Spleen (tissue), 11 donors: Measurements from ENCODE around the gene PTGER3. TPM values are rescaled to one million over a fixed set of nuclear protein-coding genes. Genes with fewer than 3 reads are reported as not detected.

Experiments
- DNase-seq: peaks from one replicate; pipeline ENCODE4 v3.0.0-alpha.2; 2020
- H3K27ac ChIP-seq, 8 donors: fragments of 200-600 bp; sonication (generic) in 7 of 8; 1 replicate in 4 of 8; 2 replicates in 4 of 8; pipeline versions ENCODE4 v1.5.0 to v1.8.0; 2016 to 2021; ENCODE audit warnings: inconsistent platforms in 4 of 8, mild to moderate bottlenecking in 4 of 8, moderate library complexity in 1 of 8
- H3K27me3 ChIP-seq, 7 donors: fragments of 200-600 bp; sonication (generic) in 6 of 7; replicated peaks in 1 of 7; 1 replicate in 4 of 7; 2 replicates in 3 of 7; pipeline versions ENCODE4 v1.5.0 to v1.8.0; 2016 to 2021; ENCODE audit warnings: inconsistent platforms in 3 of 7, mild to moderate bottlenecking in 1 of 7
- H3K36me3 ChIP-seq, 6 donors: fragments of 200-600 bp; sonication (generic) in 5 of 6; 1 replicate in 4 of 6; 2 replicates in 2 of 6; pipeline versions ENCODE4 v1.5.0 to v1.8.0; 2016 to 2021; ENCODE audit warnings: inconsistent platforms in 2 of 6
- H3K4me1 ChIP-seq, 6 donors: fragments of 200-600 bp; sonication (generic) in 5 of 6; 1 replicate in 3 of 6; 2 replicates in 3 of 6; pipeline versions ENCODE4 v1.5.0 to v1.8.0; 2016 to 2021; ENCODE audit warnings: inconsistent platforms in 3 of 6
- H3K4me3 ChIP-seq, 8 donors: fragments of 200-600 bp; sonication (generic) in 7 of 8; 1 replicate in 4 of 8; 2 replicates in 4 of 8; pipeline versions ENCODE4 v1.5.0 to v1.8.0; 2016 to 2021; ENCODE audit warnings: inconsistent platforms in 4 of 8, mild to moderate bottlenecking in 4 of 8, moderate library complexity in 2 of 8
- H3K9me3 ChIP-seq, 8 donors: fragments of 200-600 bp; sonication (generic) in 7 of 8; 1 replicate in 4 of 8; 2 replicates in 4 of 8; pipeline versions ENCODE4 v1.5.0 to v1.8.0; 2016 to 2021; ENCODE audit warnings: inconsistent platforms in 4 of 8
- CTCF ChIP-seq, 11 experiments: fragments of 200-600 bp in 7 of 11; fragments of 450-650 bp in 4 of 11; sonication (generic) in 4 of 11; IDR thresholded peaks in 8 of 11; conservative IDR thresholded peaks in 3 of 11; 1 replicate in 7 of 11; 2 replicates in 4 of 11; pipeline versions ENCODE4 v1.4.0 to v1.8.0; 2016 to 2021; ENCODE audit warnings: antibody characterized with exemption in 11 of 11, inconsistent platforms in 4 of 11, mild to moderate bottlenecking in 1 of 11
- POLR2A ChIP-seq, 3 donors: fragments of 450-650 bp; IDR thresholded peaks; one replicate each; pipeline ENCODE4 v1.5.1; 2017; ENCODE audit warnings: antibody characterized with exemption in 3 of 3, mild to moderate bottlenecking in 1 of 3
- POLR2AphosphoS5 ChIP-seq, 3 donors: sonication (generic); formaldehyde crosslinking; IDR thresholded peaks; one replicate each; pipeline ENCODE4 v1.5.1; 2017; ENCODE audit warnings: antibody characterized with exemption in 3 of 3
- WGBS, 5 donors: extraction: QIAGEN DNeasy Blood & Tissue Kit in 3 of 5; methylation state at CpG; one replicate each; pipeline versions ENCODE4 v1.1.5 to v1.1.7; 2013 to 2018; 5-methylcytosine and 5-hydroxymethylcytosine counted together
- intact Hi-C: fragments of 100-400 bp; cut with DNase I; formaldehyde crosslinking; loops from one replicate; pipeline ENCODE4 v1.15.0; 2023; ENCODE audit warnings: low total_unique reads
- polyA plus RNA-seq, 3 donors: library from polyadenylated mRNA; stranded (reverse); fragments of 200-250 nt; gene quantifications; one replicate each; pipeline ENCODE4 v1.2.1, GENCODE V29; 2013
- total RNA-seq, 7 donors: library from RNA; depleted of rRNA in 3 of 7; stranded (reverse); fragments of >200 nt in 3 of 7; fragmentation: NEBNext Ultra II Directional in 4 of 7; extraction: Animal tissue kit (Norgen Biotek cat#: 25700) in 4 of 7; gene quantifications; one replicate each; pipeline versions ENCODE4 v1.1.0 to v1.2.1, GENCODE V29; 2016 to 2021
- donor health status: healthy with polysubstance abuse.
- donor health status: DM: no; HTN: no; CAD: no; lungs with moderate emphysema.
- donor health status: DM: no; HTN: no; CAD: no.
- donor health status: Bipolar disorder and iron deficiency.
- donor health status: healthy.
- donor health status: DM: no; HTN: no; CAD: no.
- donor health status: DM: yes; HTN: yes; CAD: no.

Gene PTGER3
- total and polyA plus RNA-seq, 10 donors = 0.13 to 1.1 (median 0.39) TPM

- no peak for DNase-seq
- H3K4me1 ChIP-seq = no peaks in the 10 kb centered on the region
- H3K9me3 ChIP-seq = no peaks in the 10 kb centered on the region
- H3K4me3 ChIP-seq = no peak overlapping the region
- TF ChIP-seq POLR2AphosphoS5 (IDR thresholded peaks at IDR 0.05) = no peak
- intact Hi-C loops = no loop called here
- H3K27me3 ChIP-seq = peaks cover 0 to 11% (median 0%) of the 10 kb centered on the region in 7 donors
- no peak overlapping the region for H3K27ac ChIP-seq
- 86 to 91% (median 88%) methylated on average over 7 of the region's 7 CpGs for WGBS, 5 donors
- H3K36me3 ChIP-seq = no peaks in the 10 kb centered on the region
These were observed 19.6 kb downstream of the PTGER3 start for GRCh38 chr1:71027991-71028390.

- intact Hi-C loops = no loop called here
- H3K36me3 ChIP-seq = no peaks in the 10 kb centered on the region
- TF ChIP-seq POLR2A (IDR thresholded peaks at IDR 0.05) = no peak
- TF ChIP-seq CTCF (IDR thresholded peaks at IDR 0.05 in 8 of 11, conservative IDR thresholded peaks at IDR 0.05 in 3 of 11) = no peak
- TF ChIP-seq POLR2AphosphoS5 (IDR thresholded peaks at IDR 0.05) = no peak
- 65 to 81% (median 76%) methylated on average over 4 of the region's 4 CpGs for WGBS, 5 donors
- H3K27ac ChIP-seq = no peak overlapping the region
- no peak for DNase-seq
- H3K27me3 ChIP-seq = peaks cover 0 to 7% (median 0%) of the 10 kb centered on the region in 7 donors
- no peaks in the 10 kb centered on the region for H3K4me1 ChIP-seq
- no peaks in the 10 kb centered on the region for H3K9me3 ChIP-seq
- H3K4me3 ChIP-seq = no peak overlapping the region
These were observed 21.5 kb downstream of the PTGER3 start for GRCh38 chr1:71026093-71026492.

GRCh38 chr1:71023515-71023914, 24.1 kb downstream of the PTGER3 start:
- no peak for TF ChIP-seq CTCF (IDR thresholded peaks at IDR 0.05 in 8 of 11, conservative IDR thresholded peaks at IDR 0.05 in 3 of 11)
- TF ChIP-seq POLR2AphosphoS5 (IDR thresholded peaks at IDR 0.05) = no peak
- no peak for TF ChIP-seq POLR2A (IDR thresholded peaks at IDR 0.05)
- H3K4me1 ChIP-seq = no peaks in the 10 kb centered on the region
- no peak for DNase-seq
- no peak overlapping the region for H3K4me3 ChIP-seq
- H3K27ac ChIP-seq = no peak overlapping the region
- intact Hi-C loops = no loop called here
- H3K27me3 ChIP-seq = peaks cover 0 to 7% (median 0%) of the 10 kb centered on the region in 7 donors
- 73 to 94% (median 76%) methylated on average over 4 of the region's 4 CpGs for WGBS, 5 donors
- H3K9me3 ChIP-seq = no peaks in the 10 kb centered on the region
- no peaks in the 10 kb centered on the region for H3K36me3 ChIP-seq

GRCh38 chr1:71019233-71019969, 28.2 kb downstream of the PTGER3 start:
- WGBS, 5 donors = 62 to 78% (median 72%) methylated on average over 7 of the region's 7 CpGs
- Histone ChIP-seq H3K4me3 (no peak overlapping the region), H3K4me1 (no peaks in the 10 kb centered on the region), H3K9me3 (no peaks in the 10 kb centered on the region), H3K27me3 (peaks cover 0 to 7% (median 0%) of the 10 kb centered on the region in 7 donors), H3K27ac (no peak overlapping the region), H3K36me3 (no peaks in the 10 kb centered on the region)
- intact Hi-C loops = no loop called here
- no peak for TF ChIP-seq CTCF (IDR thresholded peaks at IDR 0.05 in 8 of 11, conservative IDR thresholded peaks at IDR 0.05 in 3 of 11)
- DNase-seq = no peak
